Motor neuron (in vitro differentiated cells): ENCODE data around the gene ABCC6. TPM values are rescaled to one million over a fixed set of nuclear protein-coding genes. Genes with fewer than 3 reads are reported as not detected.
A peak's percentile ranks its signal among the peaks of the same experiment; 100 is the strongest.

Experiments
- ATAC-seq, 8 experiments: fragments of 200-7000 bp; cut with Tn5 transposase; replicated peaks in 6 of 8; 2 replicates each; pipeline ENCODE4 v1.8.0; 2021; ENCODE audit warnings: mild to moderate bottlenecking in 8 of 8, moderate library complexity in 8 of 8
- H3K27ac ChIP-seq, 2 donors: fragments of 250-450 bp; sonication (Bioruptor Pico); 2 replicates each; pipeline ENCODE4 v1.9.0; 2021; ENCODE audit warnings: antibody characterized with exemption in 2 of 2, mild to moderate bottlenecking in 2 of 2, moderate library complexity in 1 of 2
- H3K4me1 ChIP-seq, 2 donors: fragments of 250-450 bp; sonication (Bioruptor Pico); replicated peaks in 1 of 2; 2 replicates each; pipeline ENCODE4 v1.6.1; 2021; ENCODE audit warnings: antibody characterized with exemption in 2 of 2, mild to moderate bottlenecking in 2 of 2, moderate library complexity in 1 of 2
- H3K4me3 ChIP-seq, 5 donors: fragments of 250-450 bp; sonication (Bioruptor Pico); 2 replicates each; pipeline ENCODE4 v1.9.0; 2021; ENCODE audit warnings: antibody characterized with exemption in 5 of 5, mild to moderate bottlenecking in 5 of 5, moderate library complexity in 4 of 5
- WGBS, 10 experiments: fragments of 450-650 bp; shearing (Covaris generic); methylation state at CpG; one replicate each; pipeline ENCODE4 v1.0.0; 2022; 5-methylcytosine and 5-hydroxymethylcytosine counted together
- in situ Hi-C, 9 experiments: fragments of 400-800 bp; cut with MboI; loops; one replicate each; pipeline ENCODE4 v1.15.0; 2021; ENCODE audit warnings: low sequenced_read_pairs in 9 of 9, low pct_unique_long_range_greater_than_20kb in 2 of 9; ENCODE audit not compliant: unreplicated experiment in 9 of 9
- total RNA-seq, 8 experiments: library from RNA; unstranded; fragments of 300-600 nt; gene quantifications; 2 replicates each; pipeline versions ENCODE4 v1.2.3 to v1.2.4, GENCODE V29; 2022

ABCC6 gene
- total RNA-seq, 8 experiments from 2014 or later = 0.33 to 3.7 (median 1.3) TPM

DNA sequence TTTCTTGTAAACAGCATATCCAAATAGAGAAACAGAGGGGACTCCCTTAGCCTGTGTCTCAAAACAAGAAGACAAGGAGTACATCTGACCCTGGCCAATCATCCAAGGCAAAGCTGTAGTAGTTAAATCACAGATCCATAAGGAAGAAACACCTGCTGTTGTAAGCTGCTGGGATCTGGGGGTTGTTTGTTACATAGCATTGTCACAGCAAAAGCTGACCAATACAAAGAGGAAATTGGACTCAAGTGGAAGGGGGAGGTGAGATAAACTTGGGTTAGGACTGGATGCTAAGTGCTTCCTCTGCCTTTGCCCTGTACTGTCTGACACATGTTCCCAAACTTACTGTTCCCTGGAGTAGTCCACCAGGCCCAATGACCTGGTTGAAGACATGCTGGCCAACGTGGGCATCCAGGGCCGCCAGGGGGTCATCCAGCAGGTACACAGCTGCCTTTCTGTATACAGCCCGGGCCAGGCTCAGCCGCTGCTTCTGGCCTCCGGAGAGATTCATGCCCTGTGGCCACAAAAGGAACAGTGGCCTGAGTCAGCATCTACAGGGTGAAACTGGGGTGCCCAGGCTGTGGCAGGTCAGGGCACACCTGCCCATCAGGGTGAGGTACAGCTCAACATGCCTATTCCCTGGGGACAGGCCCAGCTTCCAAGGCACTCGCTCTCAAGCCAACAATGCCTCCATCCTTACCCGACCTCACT lies 44.7 kb downstream of the ABCC6 start:
- Histone ChIP-seq H3K4me1 (no peaks in the 10 kb centered on the region), H3K27ac (no peak overlapping the region), H3K4me3 (no peak overlapping the region)
- 29 to 100% (median 83%) methylated on average over 1 to 4 of the region's 7 CpGs; no CpG with 5 or more reads in 2 of the 10 experiments for WGBS, 10 experiments
- no peak for ATAC-seq
- in situ Hi-C loops = no loop called here

DNA sequence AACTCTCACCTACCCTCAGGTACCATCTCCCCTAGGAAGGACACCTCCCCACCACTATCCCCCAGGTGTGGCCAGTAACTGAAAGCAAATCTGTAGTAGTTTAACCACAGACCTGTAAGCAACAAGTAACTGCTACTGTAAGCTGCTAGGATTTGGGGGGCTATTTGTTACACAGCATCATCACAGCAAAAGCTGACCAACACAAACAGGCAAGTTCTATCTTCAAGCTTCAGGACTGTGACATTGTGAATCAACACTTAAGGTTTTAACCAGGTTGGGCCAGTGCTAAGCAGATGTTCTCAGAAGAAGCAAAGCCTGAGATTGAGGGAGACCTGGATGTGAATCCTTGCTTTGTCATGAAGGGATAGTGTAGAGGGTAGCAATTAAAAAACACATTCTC lies 47.0 kb downstream of the ABCC6 start:
- Histone ChIP-seq H3K27ac (no peak overlapping the region), H3K4me1 (no peaks in the 10 kb centered on the region), H3K4me3 (no peak overlapping the region)
- in situ Hi-C loops = no loop called here
- no peak for ATAC-seq

DNA sequence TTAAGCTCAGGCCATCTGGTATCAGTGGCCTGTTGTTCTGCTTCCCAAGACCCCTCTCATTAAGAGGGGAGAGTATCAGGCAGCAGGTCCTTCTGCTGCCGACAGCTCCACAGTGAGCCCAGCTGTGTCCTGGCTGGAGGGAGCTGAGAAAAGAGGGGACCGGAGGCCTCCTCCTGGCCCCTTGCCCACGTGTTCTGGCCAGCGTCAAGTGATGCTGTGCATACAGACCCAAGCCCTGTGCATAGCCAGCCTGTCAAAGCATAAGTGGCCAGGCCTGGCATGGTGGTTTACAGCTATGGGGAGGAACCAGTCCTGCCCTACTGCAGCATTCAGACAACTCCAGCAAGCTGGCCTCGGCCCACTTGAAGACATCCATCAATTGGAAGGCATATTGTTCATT lies 48.0 kb downstream of the ABCC6 start:
- WGBS, 10 experiments = 0 to 100% (median 90%) methylated on average over 1 of the region's 5 CpGs; no CpG with 5 or more reads in 6 of the 10 experiments
- no peak overlapping the region for H3K27ac ChIP-seq
- ATAC-seq = peak in 1 of 8 experiments; percentile 38
- H3K4me3 ChIP-seq = no peak overlapping the region
- H3K4me1 ChIP-seq = no peaks in the 10 kb centered on the region
- in situ Hi-C loops = no loop called here

DNA sequence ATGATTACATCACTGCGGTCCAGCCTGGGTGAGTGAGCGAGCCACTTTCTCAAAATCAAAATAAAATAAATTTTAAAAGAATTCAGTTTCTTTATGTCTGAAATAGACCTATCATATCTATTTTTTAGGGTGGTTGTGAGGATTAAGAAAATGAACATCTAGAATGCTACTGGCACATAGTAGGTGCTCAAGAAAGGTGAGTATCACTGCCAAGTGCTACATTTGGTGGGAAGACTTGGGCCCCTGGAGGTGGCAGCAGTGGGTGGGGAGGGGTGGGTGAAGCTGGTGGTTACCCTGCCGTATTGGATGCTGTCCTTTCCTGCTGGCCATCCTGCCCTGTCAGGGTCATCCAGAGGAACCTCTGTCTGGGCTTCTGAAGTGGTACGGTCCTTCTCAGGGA lies 50.3 kb downstream of the ABCC6 start:
- no peak overlapping the region for H3K4me3 ChIP-seq
- H3K27ac ChIP-seq = no peak overlapping the region
- 29 to 100% (median 90%) methylated on average over 1 to 3 of the region's 4 CpGs; no CpG with 5 or more reads in 6 of the 10 experiments for WGBS, 10 experiments
- no peak for ATAC-seq
- H3K4me1 ChIP-seq = no peaks in the 10 kb centered on the region
- in situ Hi-C loops = no loop called here

DNA sequence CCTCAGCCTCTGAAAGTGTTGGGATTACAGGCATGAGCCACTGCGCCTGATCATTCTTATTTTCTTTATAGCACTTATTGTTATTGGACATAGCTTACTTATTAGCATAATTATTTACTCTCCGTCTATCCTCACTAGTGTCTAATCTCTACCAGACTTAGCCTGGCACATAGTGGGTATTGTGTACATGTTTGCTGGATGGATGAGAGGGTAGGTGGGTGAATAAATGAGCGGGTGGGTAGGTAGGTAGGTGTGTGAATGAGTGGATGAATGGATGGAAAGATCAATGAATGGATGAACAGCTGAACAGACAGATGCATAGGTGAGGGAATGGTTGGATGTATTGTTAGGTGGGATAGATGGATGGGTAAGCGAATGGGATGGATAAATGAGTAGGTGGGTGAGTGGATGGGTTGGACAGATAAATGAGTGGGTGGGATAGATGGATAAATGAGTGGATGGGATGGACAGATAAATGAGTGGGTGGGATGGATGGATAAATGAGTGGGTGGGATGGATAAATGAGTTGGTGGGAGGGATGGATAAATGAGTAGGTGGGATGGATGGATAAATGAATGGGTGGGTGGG lies 51.9 kb downstream of the ABCC6 start:
- WGBS, 10 experiments = 60 to 96% (median 85%) methylated on average over 1 to 4 of the region's 4 CpGs; no CpG with 5 or more reads in 1 of the 10 experiments
- H3K4me3 ChIP-seq = no peak overlapping the region
- ATAC-seq = no peak
- in situ Hi-C loops = no loop called here
- H3K27ac ChIP-seq = no peak overlapping the region
- no peaks in the 10 kb centered on the region for H3K4me1 ChIP-seq

DNA sequence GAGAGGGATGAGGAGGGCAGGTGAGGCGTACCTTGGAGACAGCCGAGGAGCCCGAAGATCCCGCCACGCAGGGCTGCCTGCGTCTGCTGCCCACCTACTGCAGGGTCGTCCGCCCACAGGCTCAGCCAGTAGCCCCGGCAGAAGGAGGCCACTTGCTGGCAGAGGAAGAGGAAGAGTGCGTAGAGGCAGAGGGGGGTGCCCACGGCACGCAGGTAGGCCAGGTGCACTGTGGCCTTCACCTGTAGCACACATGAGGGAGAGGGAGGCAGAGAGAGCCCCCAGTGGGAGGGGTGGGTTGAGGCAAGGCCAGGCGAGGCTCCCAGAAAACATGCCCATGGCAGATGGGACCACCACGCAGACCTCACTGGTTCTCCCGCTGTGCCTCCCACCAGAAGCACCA lies 53.7 kb downstream of the ABCC6 start:
- in situ Hi-C loops = no loop called here
- 100% methylated on average over 1 to 3 of the region's 15 CpGs; no CpG with 5 or more reads in 8 of the 10 experiments for WGBS, 10 experiments
- ATAC-seq = no peak
- Histone ChIP-seq H3K4me3 (no peak overlapping the region), H3K27ac (no peak overlapping the region), H3K4me1 (no peaks in the 10 kb centered on the region)

DNA sequence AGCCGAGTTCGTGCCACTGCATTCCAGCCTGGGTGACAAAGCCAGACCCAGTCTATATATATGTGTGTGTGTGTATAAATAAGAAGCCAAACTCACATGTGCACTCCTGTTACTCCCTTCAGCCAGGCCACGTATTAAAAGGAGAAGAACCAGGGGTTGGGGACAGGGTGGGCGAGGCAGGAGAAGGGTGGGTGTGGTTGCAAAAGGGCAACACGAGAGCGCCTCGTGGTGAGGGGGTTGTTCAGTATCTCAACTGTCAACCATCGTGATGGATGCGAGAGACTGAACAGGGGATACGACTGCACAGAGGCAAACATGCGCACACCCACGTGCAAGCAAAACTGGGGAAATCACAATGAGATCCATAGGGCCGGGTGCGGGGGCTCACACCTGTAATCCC lies 54.9 kb downstream of the ABCC6 start:
- ATAC-seq = no peak
- H3K27ac ChIP-seq = no peak overlapping the region
- no peak overlapping the region for H3K4me3 ChIP-seq
- H3K4me1 ChIP-seq = no peaks in the 10 kb centered on the region
- 75 to 100% (median 86%) methylated on average over 1 to 7 of the region's 14 CpGs; no CpG with 5 or more reads in 4 of the 10 experiments for WGBS, 10 experiments
- in situ Hi-C loops = no loop called here

DNA sequence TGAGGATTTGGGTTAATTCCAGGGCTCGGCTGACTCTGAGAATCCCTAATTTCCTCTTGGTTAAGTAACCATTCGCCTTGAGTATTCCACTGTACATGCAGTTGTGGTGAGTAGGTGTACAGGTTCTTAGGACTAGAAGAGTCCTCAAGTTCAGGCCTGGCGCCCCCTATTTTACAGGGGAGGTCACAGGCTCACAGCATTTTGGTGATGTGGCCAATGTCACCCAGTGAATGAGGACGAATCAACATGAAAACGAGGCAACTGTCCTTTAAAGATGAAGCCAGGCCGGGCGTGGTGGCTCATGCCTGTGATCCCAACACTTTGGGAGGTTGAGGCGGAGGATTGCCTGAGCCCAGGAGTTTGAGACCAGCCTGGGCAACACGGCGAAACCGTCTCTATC lies 55.4 kb downstream of the ABCC6 start:
- 40 to 91% (median 83%) methylated on average over 1 to 7 of the region's 11 CpGs; no CpG with 5 or more reads in 4 of the 10 experiments for WGBS, 10 experiments
- in situ Hi-C loops = no loop called here
- Histone ChIP-seq H3K4me1 (no peaks in the 10 kb centered on the region), H3K4me3 (no peak overlapping the region), H3K27ac (no peak overlapping the region)
- ATAC-seq = no peak

DNA sequence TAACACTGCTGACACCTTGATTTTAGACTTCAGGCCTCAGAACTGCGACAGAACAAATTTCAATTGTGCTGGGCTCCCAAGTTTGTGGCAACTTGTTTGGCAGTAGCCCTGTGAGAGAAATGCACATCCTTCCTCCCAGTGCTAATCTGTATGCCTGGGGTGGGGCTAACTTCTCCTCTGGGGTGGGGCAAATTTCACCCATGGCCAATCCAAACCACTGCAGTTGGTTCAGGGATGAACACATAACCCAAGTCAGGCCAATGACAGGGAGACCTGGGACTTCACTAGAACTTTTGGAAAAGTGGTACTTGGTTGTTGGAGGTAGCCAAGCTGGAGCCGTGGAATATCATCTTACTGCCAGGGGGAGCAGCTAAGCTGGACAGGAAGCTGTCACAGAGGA lies 56.3 kb downstream of the ABCC6 start:
- H3K4me3 ChIP-seq = no peak overlapping the region
- ATAC-seq = peak in 3 of 8 experiments; percentile 85 to 99 (median 98)
- 0 to 100% (median 0%) methylated on average over 1 of the region's 2 CpGs; no CpG with 5 or more reads in 3 of the 10 experiments for WGBS, 10 experiments
- no peak overlapping the region for H3K27ac ChIP-seq
- H3K4me1 ChIP-seq = no peaks in the 10 kb centered on the region
- in situ Hi-C loops = no loop called here

DNA sequence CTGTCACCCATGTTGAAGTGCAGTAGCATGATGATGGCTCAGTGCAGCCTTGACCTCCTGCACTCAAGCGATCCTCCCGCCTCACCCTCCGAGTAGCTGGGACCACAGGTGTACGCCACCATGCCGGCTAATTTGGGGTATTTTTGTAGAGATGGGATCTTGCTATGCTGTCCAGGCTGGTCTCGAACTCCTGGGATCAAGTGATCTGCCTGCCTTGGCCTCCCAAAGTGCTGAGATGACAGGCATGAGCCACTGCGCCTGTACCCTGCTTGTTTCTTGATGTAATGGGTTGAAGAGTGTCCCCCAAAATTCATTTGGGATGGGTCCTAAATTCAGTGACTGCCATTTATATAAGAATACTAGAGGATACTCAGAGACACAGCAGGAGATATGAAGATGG lies 57.2 kb downstream of the ABCC6 start:
- no peak overlapping the region for H3K27ac ChIP-seq
- 60 to 100% (median 92%) methylated on average over 1 to 3 of the region's 7 CpGs; no CpG with 5 or more reads in 5 of the 10 experiments for WGBS, 10 experiments

DNA sequence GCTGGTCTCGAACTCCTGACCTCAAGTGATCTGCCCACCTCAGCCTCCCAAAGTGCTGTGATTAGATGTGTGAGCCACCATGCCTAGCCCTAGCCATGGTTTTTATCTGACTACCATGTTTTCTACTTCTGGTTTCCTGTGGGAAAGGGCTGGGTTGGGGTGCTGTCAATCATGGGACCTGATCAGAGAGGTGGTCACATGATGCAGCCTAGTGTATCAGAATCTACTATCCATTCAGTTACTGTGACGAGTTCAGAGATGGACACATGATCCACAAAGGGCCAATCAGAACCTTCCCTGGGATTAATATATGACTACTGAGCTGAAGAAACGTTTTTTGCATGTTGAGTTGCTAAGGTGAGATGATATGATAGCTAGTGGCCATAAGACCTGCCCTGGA lies 59.1 kb downstream of the ABCC6 start:
- ATAC-seq = no peak
- 0 to 80% (median 59%) methylated on average over 1 to 3 of the region's 3 CpGs; no CpG with 5 or more reads in 4 of the 10 experiments for WGBS, 10 experiments
- H3K4me1 ChIP-seq = no peaks in the 10 kb centered on the region
- no peak overlapping the region for H3K4me3 ChIP-seq
- in situ Hi-C loops = no loop called here
- no peak overlapping the region for H3K27ac ChIP-seq

More for the DNA sequence above, 57.2 kb downstream of the ABCC6 start:
- Histone ChIP-seq H3K4me1 (no peaks in the 10 kb centered on the region), H3K4me3 (no peak overlapping the region)
- no peak for ATAC-seq
- in situ Hi-C loops = no loop called here

DNA sequence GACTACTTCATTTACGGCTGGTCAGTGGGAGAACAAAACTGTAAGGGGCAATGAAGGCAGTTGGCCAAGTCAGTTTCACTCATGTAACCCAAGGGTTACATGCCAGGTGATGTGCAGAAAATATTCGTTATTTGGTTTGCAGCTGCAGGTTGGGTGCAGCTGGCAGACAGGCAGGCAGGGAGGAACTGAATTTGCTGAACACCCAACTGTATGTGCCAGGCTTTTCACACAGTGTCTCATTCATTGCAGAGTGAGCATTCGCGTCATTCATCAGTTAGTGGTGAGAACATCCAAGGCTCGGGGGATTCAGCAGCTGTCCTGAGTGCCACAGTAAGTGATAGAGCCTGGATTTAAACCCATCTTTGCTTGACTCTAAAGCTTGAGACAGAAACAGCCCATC lies 59.7 kb downstream of the ABCC6 start:
- H3K4me3 ChIP-seq = no peak overlapping the region
- no peaks in the 10 kb centered on the region for H3K4me1 ChIP-seq
- ATAC-seq = no peak
- WGBS, 10 experiments = 20 to 100% (median 86%) methylated on average over 1 to 4 of the region's 5 CpGs; no CpG with 5 or more reads in 3 of the 10 experiments
- in situ Hi-C loops = no loop called here
- H3K27ac ChIP-seq = no peak overlapping the region

DNA sequence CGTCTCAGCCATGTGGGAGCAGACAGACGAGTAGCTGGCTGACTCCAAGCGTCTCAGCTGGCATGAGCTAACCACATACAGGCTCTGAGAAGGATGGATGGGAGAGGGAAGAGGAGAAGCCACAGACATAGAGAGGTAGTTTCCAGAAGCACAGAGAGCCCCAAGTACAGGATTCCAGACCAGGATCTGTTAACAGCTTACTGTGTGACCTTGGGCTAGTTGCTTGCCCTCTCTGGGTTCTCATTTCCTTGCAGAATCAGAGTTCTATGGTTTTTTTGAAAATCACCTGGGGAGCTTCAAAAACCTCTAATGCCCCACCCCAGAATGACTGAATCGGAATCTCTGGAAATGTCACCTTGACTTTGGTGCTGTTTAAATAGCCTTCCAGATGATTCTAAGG lies 60.2 kb downstream of the ABCC6 start:
- no peak overlapping the region for H3K4me3 ChIP-seq
- WGBS, 10 experiments = 33 to 100% (median 93%) methylated on average over 1 to 3 of the region's 4 CpGs; no CpG with 5 or more reads in 6 of the 10 experiments
- H3K4me1 ChIP-seq = no peaks in the 10 kb centered on the region
- no peak overlapping the region for H3K27ac ChIP-seq
- in situ Hi-C loops = no loop called here
- ATAC-seq = no peak

DNA sequence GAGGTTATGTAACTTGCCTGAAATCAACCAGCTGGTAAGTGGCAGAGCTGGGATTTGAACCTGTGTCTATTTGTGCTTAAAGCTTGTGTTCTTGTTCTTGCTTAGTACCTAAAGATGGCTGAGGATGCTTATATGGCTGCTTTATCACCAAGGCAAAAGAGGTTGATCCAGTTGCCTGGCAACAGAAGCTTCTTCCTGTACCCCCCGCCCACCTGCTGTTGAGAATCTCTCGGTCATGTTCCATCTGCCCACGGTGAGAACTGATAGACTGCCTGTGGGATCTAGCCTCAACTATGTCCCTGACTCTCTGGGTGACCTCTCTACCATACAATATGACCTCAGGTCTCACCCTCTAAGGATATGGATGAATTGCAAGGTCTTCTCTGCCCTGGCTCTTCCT lies 60.7 kb downstream of the ABCC6 start:
- Histone ChIP-seq H3K27ac (no peak overlapping the region), H3K4me3 (no peak overlapping the region), H3K4me1 (no peaks in the 10 kb centered on the region)
- in situ Hi-C loops = no loop called here
- ATAC-seq = no peak
- 36 to 100% (median 65%) methylated on average over 1 to 3 of the region's 3 CpGs; no CpG with 5 or more reads in 4 of the 10 experiments for WGBS, 10 experiments
